Embryonic facial prominence (tissue), 1 donor: Measurements from ENCODE around the gene PBX3.

Experiments used
- DNase-seq: peaks from one replicate; pipeline ENCODE4 v3.0.0-alpha.2; 2016; ENCODE audit errors: extremely low spot score

PBX3 gene

DNA sequence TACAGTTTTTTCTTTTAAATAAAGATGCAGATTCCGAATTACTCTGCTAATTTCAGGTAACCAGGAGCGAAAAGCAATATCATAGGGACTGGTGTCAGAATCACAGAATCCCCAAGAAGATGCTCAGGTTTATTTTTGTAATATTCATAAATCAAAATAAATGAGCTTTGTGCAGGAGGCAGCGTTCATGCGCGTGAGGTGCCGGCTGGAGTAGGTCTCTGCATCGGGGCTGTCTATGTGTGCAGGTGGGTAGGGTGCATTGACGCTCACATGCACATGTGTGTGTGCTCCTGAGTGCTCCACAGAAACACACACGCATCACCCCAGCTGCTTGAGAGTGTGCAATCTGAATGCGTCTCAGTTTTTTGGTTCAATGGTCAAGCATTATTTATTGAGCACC lies 226.4 kb downstream of the PBX3 start:
- DNase-seq: no peak

DNA sequence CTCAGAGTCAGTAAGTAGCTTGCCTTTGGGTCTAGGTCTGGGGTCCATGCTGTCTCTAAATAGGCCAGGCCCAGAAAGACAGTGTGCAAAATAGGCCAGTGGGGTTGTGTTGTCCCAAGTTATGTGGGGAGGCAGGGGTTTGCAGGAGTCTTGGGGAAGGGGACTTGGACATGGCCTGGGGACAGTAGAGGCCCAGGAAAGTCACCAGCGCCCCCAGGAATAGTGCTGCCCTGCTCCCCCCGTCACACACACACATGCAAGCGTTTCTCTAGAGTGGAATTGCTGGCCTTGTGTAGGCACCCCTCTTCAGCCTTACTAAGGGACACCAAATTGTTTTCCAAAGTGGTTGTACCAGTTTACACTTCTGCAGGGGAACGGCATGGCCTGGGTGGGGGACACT lies 227.5 kb downstream of the PBX3 start:
- no peak for DNase-seq

DNA sequence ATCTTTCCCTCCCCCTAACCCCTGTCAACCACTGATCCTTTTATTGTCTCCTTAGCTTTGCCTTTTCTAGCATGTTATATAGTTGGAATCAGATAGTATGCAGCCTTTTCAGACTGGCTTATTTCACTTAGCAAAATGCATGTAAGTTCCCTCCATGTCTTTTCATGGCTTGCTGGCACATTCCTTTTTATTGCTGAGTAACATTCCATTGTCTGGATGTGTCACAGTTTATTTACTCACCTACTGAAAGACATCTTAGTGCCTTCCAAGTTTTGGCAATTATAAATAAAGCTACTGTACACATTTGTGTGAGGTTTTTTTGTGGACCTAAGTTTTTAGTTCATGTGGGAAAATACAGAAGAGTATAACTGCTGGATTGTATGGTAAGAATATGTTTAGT lies 230.1 kb downstream of the PBX3 start:
- no peak for DNase-seq

DNA sequence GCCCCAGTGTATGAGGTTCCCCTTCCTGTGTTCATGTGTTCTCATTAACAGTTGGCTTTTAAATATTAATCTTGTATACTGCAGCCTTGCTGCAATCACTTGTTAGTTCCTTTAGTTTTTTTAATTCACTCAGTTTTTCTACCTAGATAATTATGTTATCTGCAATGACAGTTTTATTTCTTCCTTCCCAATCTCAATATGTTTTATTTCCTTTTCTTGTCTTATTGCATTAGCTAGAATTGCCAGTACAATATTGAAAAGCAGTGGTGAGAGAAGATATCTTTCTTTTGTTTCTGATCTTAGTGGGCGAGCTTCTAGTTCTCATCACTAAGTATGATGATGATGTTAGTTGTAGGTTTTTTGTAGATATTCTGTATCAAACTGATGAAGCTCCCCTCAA lies 232.2 kb downstream of the PBX3 start:
- no peak for DNase-seq

GRCh38 chr9:125982798-125983406 lies 235.7 kb downstream of the PBX3 start:
- DNase-seq: no peak

DNA sequence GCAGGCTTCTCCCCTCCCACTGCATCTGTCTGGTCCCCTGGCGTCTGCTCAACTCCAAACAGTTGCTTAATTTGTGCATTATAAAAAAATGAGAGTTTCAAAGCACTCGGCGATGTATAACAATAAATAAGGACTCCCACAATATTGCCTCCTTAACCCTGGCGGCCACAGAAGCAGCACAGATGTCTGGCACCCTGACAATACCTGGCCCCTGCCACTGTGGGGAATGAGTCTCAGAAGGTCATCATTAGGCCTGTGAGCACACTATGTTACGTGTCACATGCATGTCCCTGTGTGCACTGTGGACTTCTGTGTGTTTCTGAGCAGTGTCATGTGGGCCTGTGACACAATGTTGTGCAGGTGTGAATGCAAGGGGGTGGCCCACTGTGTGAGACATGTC lies 236.5 kb downstream of the PBX3 start:
- DNase-seq: no peak

DNA sequence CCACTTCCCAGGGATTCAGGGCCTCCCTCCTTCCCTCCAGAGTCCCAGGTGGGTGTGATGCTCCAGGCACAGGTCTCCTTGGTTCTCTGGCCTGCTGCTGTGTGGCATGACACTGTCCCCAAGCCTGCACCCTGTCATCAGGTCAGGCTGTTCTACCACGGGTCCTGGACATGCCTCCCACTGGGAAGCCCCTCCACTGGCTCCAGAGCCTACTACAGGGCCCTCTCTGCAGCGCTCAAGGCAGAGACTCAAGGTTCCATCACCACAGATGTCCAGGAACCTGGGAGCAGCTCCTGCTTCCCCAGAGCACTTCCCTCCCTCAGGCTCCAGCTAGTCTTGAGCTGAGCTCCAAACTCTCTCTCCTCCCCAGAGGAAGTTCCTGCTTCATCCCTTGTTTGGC lies 237.3 kb downstream of the PBX3 start:
- no peak for DNase-seq

- no peak for DNase-seq
Measured at GRCh38 chr9:125985142-125985997, 238.2 kb downstream of the PBX3 start.

DNA sequence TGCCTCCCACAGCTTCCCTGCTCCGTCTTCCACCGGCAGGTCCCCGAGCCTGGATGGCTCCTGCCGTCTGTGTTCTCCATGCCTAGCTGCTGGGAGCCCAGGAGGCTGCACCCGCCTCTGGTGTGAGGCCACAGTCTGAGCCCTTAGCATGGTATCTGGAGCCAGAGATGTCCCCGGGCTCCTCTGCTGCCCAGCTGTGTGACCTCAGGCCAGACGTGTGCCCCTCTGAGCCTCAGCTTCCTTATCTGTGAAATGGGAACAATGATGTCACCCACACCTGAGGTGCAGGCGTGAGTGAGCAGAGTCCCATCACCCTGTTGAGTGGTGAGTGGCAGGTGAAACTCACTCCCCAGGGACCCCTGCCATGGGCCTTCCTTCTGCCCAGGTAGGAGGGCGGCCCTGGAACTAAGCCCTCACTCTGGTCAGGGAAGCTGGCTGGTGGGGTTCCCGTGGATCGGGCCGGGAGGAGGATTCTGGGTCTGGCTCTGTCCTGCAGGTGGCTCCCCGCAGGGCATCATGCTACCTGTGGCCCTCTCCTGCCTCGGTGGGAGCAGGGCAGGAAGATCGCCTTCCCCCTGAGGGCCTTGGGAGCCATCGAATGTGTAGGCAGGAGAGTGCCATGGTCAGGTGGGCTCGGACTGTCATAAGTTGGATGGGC lies 239.0 kb downstream of the PBX3 start:
- no peak for DNase-seq

DNA sequence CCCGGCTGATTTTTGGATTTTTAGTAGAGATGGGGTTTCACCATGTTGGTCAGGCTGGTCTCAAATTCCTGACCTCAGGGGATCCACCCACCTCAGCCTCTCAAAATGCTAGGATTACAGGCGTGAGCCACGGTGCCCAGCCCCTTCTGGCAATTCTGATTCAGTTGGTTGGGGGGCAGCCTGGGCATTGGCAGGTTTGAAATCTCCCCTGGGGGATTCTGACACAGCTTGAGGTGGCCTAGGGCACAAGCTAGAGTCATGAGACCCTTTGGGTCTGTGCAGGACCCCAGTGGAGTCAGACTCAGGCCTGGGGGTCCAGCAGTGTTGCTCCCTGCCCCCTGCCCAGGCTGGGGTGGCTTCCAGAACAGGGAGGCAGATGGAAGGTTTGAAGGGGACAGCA lies 239.8 kb downstream of the PBX3 start:
- DNase-seq: no peak

GRCh38 chr9:125987420-125987819 lies 240.2 kb downstream of the PBX3 start:
- DNase-seq: no peak

DNA sequence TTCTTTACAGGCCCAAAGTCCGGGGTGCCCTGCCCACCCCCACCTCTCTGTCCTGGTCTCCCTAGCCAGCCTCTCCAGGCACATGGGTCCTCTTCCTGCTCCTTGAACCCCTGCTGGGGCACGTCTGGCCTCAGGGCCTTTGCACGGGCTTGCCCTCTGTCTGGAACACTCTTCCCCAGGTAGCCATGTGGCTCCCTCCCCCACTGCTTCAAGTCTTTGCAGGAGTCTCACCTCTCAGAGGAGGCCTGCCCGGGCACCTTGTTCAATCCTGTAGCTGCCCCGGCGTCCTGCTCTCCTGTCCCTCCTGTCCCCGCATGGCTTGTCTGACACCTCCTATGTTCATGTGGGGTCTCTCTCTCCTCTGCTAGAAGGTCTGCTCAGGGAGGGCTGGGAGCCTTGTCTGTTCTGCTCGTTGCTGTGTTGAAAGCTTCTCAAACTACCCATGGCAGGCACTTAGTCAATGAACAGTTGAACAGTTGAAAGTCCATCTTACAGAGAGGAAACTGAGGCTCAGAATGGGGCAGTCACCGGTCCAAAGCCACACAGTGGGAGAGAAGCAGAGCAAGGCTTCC lies 241.4 kb downstream of the PBX3 start:
- DNase-seq: no peak

DNA sequence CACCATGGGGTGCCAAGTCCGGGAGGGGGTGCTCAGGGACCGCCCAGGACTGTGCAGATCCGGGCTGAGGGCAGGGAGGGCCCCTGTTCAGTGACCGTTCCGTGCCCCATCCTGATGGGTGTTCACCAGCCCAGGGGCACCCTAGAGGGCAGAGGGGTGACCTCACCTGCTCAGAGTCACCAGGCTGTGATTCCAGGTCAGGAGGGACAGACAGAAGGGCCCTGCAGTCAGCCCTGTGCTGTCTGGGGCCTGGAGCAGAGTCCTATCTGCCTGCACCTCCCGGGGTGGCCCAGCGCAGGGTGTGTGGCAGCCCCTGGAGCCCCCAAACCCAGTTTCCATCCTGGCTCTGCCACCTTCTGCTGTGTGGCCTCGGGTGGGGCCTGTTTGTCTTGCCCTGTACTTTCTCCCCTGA lies 241.9 kb downstream of the PBX3 start:
- no peak for DNase-seq

GRCh38 chr9:125989524-125990180 lies 242.5 kb downstream of the PBX3 start:
- DNase-seq: no peak

DNA sequence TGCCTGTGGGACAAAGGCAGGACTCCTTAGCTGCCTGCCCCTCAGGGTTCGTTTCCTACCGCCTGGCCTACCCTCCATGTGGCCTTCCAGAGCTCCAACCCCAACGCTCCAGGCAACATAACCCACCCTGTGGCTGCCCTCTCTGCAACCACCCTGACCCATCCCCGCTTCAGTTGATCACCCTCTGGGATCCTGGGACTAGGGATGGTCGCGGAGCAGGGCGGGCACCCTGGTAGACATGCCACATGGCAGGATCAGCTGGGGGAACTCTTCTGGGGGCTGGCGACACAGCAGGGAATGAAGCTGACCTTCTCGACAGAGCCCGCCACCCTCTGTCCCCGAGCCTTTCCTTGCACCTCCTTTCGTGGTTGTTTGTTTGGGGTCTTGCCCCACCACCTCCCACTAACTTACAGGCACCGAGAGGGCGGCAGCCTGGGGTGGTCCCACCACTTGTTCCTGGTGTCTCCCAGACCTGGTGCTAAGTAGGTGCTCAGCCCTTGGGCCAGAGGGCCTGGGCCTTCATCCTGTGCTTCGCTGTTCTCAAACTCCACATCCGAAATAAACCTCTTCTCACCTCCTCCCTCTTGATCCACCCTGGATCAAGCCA lies 243.1 kb downstream of the PBX3 start:
- no peak for DNase-seq

- no peak for DNase-seq
Measured at GRCh38 chr9:125990793-125991220, 243.6 kb downstream of the PBX3 start.

DNA sequence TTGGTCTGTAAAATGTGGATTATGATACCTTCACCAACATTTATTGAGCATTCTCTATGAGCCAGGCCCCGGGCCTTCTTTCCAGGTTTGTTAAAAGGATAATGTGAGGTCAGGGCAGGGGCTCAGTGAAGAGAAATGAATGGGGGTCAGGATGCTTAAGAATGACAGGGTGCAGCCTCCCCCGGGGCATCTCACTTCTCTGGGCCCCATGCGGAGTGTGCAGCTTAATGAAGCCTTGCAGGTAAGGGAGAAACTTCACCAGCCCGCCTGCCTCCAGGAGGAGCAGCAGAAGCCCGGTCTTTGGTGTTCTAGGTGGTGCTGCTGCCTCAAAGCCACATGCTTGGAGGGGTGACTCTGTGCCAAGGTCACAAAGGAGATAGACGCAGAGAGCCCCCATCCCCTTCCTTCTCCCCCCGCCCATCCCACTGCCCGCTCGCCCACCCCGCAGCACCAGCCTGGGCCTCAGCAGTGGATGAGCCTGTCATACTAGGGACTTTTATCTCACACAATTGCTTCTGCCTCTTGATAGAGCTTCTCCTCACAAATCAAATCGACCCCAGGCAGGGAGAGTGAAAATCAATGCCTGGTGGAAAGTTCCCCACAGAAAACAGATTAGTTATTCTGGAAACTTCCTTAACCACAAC lies 244.8 kb downstream of the PBX3 start:
- no peak for DNase-seq

GRCh38 chr9:125992557-125992956 lies 245.4 kb downstream of the PBX3 start:
- DNase-seq: no peak

DNA sequence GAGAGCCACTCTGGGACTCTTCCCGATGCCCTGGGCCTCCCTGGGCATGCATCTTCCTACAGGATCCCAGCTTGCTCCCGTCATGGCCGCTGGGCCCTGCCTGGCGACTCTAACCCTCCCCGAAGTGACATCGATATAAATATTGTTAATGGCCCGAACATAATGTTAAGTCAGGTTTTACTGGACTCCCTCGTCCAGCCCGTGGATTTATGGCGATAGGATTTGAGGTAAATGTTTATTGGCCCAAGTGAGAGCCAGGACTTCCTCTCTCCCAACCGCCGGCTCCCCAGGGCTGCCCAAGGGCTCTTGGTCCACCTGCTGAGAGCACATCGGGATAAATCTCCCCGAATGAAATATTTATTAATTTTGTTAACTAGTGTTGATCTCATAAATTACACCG lies 246.3 kb downstream of the PBX3 start:
- DNase-seq: no peak

GRCh38 chr9:125994066-125994943 lies 247.1 kb downstream of the PBX3 start:
- no peak for DNase-seq
